ENCODE data around the gene FAM117B. TPM values are rescaled to one million over a fixed set of nuclear protein-coding genes. Genes with fewer than 3 reads are reported as not detected.

FAM117B gene
- total RNA-seq, 1 experiment from 2014 or later = 9.1 TPM

DNA sequence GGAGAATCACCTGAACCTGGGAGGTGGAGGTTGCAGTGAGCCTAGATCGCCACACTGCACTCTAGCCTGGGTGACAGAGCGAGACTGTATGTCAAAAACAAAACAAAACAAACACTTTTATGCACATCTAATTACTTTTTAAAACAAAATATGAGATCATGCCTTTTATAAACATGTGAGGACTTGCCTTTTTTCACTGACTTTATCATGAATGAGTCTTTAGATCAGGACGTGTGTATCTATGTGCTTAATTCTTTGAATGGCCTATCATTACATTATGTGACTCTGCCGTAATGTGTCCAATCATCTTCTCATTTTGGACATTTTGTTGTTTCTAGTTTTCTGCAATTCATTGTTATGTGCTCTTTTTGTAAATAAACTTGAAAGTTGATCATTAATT, 58.7 kb downstream of the FAM117B start:
- ChIA-PET RAD21 (ENCODE audit: low non-redundant PET in 1 of 2, low total read pairs in 2 of 2, uncharacterized antibody in 2 of 2, unreplicated experiment in 2 of 2) (no interaction called here), POLR2A (no interaction called here)

More for the DNA sequence above, 58.7 kb downstream of the FAM117B start:
- CTCF ChIA-PET = no interaction called here
- Histone ChIP-seq H3K4me1 (ENCODE audit: control insufficient read depth in 1 of 2, insufficient read depth in 2 of 2, low read length in 2 of 2) (no peaks in the 10 kb centered on the region; a peak in 1 of 4 replicates), H3K36me3 (ENCODE audit: control insufficient read depth in 1 of 2, insufficient read depth in 2 of 2, low read length in 2 of 2) (no peaks in the 10 kb centered on the region), H2AFZ (ENCODE audit: low read depth, low read length, poor library complexity, severe bottlenecking) (no peak overlapping the region), H3K9me3 (ENCODE audit: control insufficient read depth in 1 of 2, insufficient read depth in 1 of 2, low read depth in 1 of 2, low read length in 2 of 2) (no peaks in the 10 kb centered on the region), H3K4me2 (ENCODE audit: low read length) (no peak overlapping the region), H3K79me2 (ENCODE audit: insufficient read depth, low read length) (no peaks in the 10 kb centered on the region), H3K9me2 (ENCODE audit: insufficient read depth) (no peaks in the 10 kb centered on the region), H3K9ac (ENCODE audit: low read length) (no peak overlapping the region), H3K27me3 (ENCODE audit: insufficient read depth, low read length) (no peaks in the 10 kb centered on the region), H4K20me1 (ENCODE audit: insufficient read depth) (no peaks in the 10 kb centered on the region), H3K27ac (ENCODE audit: low read depth, low read length) (no peak overlapping the region), H3K4me3 (replicated peaks in 1 of 2; ENCODE audit: low read depth in 1 of 2, low read length in 2 of 2) (no peak overlapping the region)
- ATAC-seq = no peak
- intact Hi-C loops (cut with micrococcal nuclease) = no loop called here
- no peak for DNase-seq (ENCODE audit: low read depth, low spot score)
- no TSS peak for BruUV-seq (replicated peaks)
- TF ChIP-seq YY1 (IDR thresholded peaks at IDR 0.05; ENCODE audit: extremely low read depth, insufficient replicate concordance, low read depth, low read length) (no peak), ZFX (IDR thresholded peaks at IDR 0.05) (no peak), JUND (IDR thresholded peaks at IDR 0.05) (no peak), SP1 (IDR thresholded peaks at IDR 0.05; ENCODE audit: low read depth) (no peak), SRF (IDR thresholded peaks at IDR 0.05; ENCODE audit: low read depth) (no peak), RAD21 (IDR thresholded peaks at IDR 0.05; ENCODE audit: low read depth) (no peak), EZH2 (IDR thresholded peaks at IDR 0.05) (no peak), EGR1 (IDR thresholded peaks at IDR 0.05; ENCODE audit: low read depth) (no peak), SIN3A (IDR thresholded peaks at IDR 0.05; ENCODE audit: low read depth) (no peak), POLR2A (IDR thresholded peaks at IDR 0.05; ENCODE audit: borderline replicate concordance, extremely low read depth, insufficient read depth, insufficient read length) (no peak), TCF7L2 (IDR thresholded peaks at IDR 0.05; ENCODE audit: borderline replicate concordance, extremely low read depth, insufficient read depth, insufficient read length) (no peak), POLR2AphosphoS5 (IDR thresholded peaks at IDR 0.05; ENCODE audit: low read depth, low read length) (no peak), FOSL1 (IDR thresholded peaks at IDR 0.05; ENCODE audit: low read depth) (no peak), CEBPB (IDR thresholded peaks at IDR 0.05; ENCODE audit: low read depth) (no peak)
- TF ChIP-seq, protein P1, sequence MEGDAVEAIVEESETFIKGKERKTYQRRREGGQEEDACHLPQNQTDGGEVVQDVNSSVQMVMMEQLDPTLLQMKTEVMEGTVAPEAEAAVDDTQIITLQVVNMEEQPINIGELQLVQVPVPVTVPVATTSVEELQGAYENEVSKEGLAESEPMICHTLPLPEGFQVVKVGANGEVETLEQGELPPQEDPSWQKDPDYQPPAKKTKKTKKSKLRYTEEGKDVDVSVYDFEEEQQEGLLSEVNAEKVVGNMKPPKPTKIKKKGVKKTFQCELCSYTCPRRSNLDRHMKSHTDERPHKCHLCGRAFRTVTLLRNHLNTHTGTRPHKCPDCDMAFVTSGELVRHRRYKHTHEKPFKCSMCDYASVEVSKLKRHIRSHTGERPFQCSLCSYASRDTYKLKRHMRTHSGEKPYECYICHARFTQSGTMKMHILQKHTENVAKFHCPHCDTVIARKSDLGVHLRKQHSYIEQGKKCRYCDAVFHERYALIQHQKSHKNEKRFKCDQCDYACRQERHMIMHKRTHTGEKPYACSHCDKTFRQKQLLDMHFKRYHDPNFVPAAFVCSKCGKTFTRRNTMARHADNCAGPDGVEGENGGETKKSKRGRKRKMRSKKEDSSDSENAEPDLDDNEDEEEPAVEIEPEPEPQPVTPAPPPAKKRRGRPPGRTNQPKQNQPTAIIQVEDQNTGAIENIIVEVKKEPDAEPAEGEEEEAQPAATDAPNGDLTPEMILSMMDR (IDR thresholded peaks at IDR 0.05 in 2 of 3, conservative IDR thresholded peaks at IDR 0.05 in 1 of 3; ENCODE audit: borderline replicate concordance in 1 of 3, insufficient read depth in 1 of 3, low read depth in 2 of 3, low read length in 2 of 3) = no peak
- TF ChIP-seq, protein P2, sequence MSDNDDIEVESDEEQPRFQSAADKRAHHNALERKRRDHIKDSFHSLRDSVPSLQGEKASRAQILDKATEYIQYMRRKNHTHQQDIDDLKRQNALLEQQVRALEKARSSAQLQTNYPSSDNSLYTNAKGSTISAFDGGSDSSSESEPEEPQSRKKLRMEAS (IDR thresholded peaks at IDR 0.05) = no peak
